GM19463 (cell line): ENCODE results near the gene NT5DC3.
"Not testable (repeated sequence)": the region's sequence is repeated elsewhere in the genome, so short reads cannot be mapped to it uniquely, and the experiment has no call there.

ENCODE experiments used
- ATAC-seq: cut with Tn5 transposase; IDR thresholded peaks from one replicate; pipeline ENCODE4 v1.9.1; 2021; ENCODE audit warnings: mild to moderate bottlenecking, moderate library complexity; ENCODE audit not compliant: unreplicated experiment

NT5DC3 gene

DNA sequence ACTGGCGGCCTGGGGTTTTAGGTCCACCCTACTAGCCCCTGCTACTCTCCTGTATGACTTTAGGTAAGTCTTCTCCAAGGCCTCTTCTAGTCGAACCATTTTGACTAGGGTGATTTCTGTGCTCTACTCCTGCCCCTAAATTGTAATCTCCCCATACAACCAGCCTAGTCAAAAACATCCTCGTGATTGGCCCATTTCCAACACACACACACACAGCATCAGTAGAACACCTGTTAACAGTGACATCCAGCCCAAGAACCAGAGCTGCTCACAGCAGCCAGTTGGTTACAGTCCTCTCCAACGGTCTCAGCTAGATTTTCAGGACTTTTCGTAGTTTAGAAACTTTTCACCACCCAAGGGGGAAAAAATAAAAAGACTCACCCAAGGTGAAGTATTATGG is 30.9 kb downstream of the NT5DC3 start:
- ATAC-seq = no peak

DNA sequence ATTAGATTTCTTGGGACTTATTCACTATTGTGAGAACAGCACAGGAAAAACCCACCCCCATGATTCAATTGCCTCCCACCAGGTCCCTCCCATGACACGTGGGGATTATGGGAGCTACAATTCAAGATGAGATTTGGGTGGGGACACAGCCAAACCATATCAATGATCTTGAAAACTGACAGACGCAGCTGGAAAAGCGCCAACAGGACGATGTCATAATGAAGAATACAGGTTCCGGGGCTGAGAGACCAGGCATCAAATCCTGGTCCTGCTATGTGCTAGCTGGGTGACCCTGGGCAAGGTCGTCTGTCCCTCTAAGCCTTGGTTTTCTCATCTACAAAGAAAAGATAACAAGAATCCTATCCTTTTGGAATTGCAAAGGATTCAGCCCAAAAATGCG is 31.4 kb downstream of the NT5DC3 start:
- ATAC-seq = not testable (repeated sequence)

DNA sequence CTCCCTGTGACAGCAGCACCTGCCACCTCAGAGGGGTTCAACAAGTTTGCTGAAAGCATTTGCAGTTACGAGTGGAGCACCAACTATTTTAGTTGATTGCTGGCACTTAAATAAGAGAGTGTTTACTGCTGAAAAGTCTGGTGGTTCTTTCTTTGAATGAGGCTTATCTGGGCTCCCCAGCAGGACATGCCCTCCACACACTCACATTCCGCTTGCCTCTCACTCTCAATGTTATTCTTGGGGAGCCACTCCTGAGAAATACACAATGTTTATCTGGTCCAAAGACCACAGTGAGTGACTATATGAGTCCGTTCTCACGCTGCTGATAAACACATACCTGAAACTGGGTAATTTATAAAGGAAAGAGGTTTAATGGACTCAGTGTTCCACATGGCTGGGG is 31.9 kb downstream of the NT5DC3 start:
- ATAC-seq = no peak

DNA sequence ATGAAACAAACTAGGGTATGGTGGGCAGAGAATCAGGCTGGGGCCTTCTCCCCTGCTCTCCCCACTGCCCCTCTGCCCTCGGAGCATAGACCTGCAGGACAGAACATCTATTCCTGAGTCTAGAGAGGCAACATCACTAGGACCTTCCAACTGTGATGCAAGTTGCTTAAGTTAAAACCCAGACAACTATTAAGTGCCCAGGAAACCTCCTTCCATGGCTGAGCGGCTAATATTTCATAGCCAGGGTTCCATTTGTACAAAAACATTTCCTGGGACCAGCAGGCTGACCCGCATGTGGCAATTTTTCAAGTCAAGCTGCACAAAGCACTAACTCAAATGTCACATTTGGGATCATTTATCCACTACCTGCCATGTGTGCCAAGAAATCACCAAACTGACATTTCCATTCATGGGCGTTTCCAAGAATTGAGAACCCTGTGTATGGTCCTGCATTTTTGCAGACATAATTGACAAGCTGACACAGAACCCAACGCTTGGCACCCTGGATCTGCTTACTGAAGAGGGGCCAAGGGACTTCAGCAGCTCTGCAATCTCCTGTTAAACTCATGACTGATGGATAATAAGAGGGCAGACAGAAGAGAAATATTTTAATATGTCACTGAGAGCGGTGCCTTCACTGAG is 32.7 kb downstream of the NT5DC3 start:
- no peak for ATAC-seq

DNA sequence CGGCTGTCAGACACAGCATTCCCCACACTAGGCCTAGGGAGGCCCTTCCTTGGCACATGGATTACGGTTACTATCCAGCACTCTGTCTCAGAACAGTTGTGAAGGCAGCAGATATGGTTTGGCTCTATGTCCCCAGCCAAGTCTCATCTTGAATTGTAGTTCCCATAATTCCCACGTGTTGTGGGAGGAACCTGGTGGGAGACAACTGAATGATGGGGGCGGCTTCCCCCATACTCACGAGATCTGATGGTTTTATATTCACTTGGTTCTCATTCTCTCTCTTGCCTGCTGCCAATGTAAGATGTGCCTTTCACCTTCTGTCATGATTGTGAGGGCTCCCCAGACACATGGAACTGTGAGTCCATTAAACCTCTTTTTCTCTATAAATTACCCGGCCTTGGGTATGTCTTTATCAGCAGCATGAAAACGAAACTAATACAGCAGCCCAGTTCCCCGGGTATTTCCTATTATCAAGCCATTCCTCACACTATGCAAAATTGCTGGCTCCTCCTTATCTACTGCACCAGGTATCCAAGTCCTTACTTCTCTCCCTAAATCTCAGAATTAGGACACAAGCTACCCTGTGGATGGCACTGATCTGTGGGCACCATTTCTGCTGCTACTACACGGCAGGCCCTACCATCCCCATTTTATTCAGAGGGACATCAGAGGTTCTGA is 33.3 kb downstream of the NT5DC3 start:
- ATAC-seq = no peak

DNA sequence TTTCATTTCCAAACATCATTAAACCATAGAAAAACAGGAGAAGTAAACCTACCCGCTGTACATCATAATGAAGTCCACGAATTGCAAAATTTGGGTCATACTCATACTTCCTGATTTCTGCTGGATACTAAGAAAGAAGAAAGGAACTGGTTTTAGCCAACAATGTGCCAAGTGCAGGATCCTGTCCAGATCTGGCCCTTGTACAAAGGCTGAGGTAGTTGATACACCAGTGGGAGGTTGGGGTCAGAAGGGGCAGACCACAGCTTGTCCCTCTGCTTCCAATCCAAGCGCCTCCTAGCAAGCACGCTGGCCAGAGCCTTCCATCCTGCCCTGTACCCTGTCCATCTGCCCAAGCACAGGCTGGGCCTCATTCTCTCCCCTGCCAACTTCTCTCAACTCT is 34.2 kb downstream of the NT5DC3 start:
- no peak for ATAC-seq

DNA sequence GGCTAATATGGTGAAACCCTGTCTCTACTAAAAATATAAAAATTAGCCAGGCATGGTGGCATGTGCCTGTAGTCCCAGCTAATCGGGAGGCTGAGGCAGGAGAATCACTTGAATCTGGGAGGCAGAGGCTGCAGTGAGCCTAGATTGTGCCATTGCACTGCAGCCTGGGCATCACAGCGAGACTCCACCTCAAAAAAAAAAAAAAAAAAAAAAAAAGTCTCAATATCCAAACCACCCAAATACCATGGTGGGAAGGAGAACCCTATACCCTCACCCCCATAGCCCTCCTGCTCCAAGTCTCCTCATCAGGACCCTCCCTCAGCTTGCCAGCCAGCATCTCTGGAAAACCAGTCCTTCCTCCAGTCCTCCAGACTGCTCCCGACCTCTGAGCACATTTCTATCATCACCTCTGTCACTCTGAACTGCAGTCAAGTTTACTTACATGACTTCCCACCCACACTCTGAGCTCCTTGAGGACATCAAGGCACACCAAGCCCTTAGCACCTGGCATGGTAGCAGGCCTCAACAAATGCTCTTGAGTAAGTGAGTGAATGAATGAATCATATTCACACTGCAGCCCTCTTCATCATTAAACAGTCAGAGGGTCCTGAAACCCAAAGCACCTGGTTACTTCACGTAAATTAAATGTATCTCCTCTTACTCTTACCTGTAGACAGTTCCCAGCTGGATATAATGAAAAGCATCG is 35.2 kb downstream of the NT5DC3 start:
- no peak for ATAC-seq

DNA sequence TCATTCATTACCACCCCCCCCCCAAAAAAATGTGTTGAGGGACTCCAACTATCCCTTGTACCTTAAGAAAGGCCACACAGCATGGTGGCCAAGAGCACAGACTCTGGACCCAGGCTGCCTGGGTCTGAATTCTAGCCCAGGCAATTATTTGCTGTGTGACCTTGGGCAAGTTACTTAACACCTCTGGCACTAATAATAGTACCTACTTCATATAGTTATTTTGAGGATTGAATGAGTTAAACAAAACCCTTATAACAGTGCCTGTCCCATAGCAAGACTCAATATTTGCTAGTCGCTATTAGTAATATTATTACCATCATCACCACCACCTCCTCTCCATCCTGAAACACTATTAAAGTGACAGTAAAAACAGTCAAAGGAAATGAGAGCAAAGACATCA is 37.2 kb downstream of the NT5DC3 start:
- no peak for ATAC-seq

DNA sequence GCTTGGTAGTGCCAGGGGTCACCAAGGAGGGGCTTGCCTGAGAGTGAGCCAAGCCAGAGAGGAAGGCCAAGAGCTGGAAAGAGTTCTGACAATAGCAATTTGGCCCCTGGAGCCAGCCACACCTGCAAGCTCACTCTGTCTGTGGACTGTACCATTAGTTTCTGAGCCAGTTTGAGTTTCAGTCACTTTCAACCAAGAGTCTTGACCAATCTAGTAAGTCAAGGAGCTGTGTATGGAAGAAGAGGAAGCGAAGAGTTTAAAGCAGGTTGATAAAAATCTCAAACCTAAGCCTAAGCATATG is 38.5 kb downstream of the NT5DC3 start:
- ATAC-seq = no peak

DNA sequence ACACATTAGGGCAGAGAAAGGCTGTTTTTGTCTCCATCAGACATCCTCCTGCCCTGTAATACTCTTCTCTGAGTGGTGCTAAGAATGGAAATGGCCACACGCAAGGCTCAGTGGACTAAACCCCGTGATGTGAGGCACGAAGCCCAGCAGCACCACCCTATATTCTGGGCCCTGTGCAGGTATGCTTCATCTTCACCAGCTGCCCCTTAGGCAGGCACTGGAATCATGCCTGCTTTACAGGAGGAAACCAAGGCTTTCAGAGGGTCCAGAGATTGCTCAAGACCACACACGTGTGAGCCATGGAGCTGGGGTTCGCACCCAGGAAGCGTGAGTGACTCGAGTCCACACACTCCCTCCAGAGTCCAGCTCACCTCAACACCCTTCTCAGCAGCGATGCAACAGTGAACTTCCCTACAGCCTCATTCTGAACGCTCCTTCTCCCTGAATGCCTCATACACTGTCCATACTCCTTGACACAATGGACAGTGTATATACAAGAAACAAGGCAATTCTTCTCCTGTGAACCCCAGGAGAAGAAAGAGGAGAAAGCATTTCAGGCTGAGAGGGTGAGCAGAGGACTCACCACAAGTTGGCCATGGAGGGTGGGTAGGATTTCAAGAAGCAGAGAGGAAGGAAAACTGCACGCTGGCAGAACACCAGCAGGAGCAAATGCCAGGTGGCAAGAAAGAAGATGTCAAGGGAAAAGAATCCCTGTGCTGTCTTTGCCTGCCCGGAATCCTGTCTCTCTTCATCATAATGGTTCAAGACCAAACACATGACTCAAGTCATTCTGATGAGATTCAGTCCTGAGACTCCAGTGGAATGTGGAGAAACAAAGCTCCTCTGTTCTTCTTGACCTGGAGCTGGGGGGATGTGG is 39.1 kb downstream of the NT5DC3 start:
- no peak for ATAC-seq

DNA sequence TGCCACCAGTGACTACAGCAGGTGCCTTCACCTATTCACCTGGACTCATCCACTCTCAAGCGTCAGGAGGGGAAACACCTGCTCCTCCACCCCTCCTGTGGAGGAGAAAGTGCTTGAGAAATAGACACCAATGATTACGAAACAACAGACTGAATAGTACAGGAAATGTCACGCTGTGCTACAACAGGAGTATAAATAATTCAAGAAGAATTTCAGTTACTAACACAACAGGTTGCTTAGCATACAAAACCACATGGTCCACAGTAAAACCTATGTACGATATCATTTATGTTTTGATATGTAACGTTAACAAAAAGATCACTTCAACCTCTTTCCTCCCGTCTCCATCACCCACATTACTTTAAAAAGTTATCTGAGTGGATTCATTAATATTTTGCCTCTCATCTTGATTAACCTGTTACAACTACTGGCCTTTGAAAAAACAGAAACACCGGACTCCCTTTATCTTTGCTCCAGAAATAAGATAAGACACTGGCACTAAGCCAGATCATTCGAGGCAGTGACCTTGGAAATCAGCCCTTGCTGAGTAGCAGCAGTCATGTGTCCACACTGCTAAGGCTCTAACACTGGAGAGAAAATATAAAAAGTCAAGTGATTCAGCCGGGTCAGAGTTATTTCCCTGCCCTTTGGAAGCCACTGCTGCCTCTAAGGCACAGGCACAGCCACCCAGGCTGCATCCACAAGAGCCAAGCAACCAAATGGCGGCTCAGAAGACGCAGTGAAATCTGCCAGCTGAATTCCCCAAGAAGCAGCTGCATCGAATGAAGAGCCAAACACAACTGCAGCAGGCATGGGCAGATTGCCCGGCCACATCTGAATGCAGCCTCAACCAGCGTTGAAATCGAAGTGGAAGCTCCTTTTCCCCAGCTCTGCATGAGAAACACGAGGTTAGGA is 40.9 kb downstream of the NT5DC3 start:
- no peak for ATAC-seq

DNA sequence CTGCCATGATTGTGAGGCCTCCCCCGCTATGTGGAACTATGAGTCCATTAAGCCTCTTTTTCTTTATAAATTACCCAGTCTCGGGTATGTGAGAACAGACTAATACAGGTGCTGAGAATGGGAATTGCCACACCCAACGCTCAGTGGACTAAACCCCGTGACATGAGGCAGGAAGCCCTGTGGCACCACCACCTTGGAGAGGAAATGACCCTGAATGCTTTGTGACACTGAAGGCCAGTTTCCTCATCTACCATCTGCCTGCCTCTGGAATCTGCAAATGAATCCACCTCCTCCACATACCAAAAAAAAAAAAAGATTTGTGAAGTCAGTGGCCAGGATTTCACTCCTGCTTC is 41.6 kb downstream of the NT5DC3 start:
- ATAC-seq = no peak

DNA sequence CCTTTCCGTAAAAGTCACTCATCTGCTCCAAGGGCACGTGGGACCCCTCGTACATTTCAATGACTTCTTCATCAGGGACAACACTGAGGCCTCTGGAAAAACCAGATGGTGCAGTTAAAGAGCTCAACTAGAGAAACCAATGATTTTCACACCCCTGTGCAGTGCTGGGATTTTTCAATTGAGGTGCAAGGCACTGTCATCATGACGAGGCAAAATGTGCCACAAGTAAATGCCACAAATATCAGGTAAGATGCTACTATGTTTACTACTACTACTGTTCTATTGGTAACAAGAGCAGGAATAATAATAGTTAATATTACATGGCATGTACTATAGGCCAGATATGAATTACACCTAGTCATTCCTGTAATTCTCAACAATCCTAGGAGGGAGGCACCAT is 42.4 kb downstream of the NT5DC3 start:
- ATAC-seq = no peak

DNA sequence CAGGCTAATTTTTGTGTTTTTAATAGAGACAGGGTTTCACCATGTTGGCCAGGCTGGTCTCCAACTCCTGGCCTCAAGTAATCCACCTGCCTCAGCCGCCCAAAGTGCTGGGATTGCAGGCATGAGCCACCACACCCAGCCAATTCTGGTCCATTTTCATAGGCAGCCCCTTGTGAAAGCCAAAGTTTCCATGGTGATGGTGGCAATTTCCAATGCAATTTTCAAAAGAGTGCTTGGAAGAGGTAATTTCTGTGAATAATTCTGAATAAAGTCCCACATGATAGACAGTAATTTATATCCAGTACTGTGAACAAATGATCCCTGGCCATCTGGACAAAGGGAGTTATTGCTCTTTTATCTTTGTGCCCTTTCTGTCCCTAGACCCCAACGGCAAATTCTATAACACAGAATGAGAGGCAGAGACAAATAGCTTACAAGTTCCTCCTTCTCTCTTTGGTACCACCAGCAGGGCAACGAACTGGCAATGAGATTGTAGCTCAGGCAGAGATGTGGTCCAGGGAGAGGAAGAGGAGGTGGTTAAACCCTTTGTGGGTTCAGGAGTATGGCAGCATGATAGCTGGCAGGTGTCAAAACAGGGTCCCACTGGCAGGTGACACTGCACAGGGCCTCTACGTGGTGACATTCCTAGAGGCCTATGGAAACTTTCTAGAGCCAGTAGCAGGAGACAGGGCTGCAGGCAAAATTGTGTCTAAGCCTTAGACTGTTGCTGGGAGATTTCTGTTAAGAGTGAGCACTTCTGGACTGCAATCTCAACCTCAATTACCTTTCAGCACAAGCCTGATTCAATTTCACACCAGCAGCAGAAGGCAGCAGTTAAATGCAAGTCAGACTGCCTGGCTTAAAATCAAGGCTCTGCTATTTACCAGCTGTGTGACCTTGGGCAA is 46.5 kb downstream of the NT5DC3 start:
- ATAC-seq = no peak

DNA sequence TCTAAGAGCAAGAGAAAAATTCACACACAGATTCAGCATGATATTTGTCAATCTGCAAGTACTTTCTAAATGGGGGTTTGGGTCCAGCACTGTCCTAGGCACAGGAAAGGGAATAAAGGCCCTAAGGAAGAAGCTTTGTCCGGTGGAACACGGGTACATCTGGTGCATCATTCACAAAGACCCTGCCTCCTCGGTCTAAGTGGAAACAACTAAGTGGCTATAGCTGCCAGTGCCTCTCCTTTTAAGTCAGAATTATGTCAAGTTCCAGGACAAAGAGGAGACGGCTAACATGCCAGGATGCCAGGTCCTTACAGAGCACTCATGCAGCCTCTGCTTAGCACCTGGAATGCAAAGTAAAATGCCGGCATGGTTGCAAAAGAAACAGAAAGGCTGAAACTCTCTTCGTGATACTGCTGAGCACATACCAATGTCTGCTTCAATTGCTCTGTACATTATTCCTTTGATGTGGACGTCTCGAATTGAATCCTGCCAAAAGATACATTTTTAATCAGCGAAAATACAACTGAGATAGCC is 47.5 kb downstream of the NT5DC3 start:
- no peak for ATAC-seq

DNA sequence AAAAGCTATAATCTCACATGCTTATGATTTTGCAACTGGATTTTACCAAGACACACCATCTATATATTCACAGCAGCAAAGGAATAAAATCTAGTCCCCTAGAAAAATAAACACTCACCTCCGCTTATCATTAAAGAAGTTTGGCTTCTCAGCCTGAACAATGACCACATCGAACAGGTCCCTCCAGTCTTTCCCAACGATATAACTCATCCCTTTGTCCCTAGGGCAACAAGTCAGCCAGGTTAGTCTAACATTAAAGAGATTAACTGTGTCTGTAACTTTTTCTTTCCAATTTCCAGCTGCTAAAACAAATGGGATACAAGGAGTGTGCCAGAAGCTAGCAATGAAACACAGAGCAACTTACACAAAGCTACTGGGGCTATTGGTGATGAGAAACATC is 48.0 kb downstream of the NT5DC3 start:
- ATAC-seq = no peak

DNA sequence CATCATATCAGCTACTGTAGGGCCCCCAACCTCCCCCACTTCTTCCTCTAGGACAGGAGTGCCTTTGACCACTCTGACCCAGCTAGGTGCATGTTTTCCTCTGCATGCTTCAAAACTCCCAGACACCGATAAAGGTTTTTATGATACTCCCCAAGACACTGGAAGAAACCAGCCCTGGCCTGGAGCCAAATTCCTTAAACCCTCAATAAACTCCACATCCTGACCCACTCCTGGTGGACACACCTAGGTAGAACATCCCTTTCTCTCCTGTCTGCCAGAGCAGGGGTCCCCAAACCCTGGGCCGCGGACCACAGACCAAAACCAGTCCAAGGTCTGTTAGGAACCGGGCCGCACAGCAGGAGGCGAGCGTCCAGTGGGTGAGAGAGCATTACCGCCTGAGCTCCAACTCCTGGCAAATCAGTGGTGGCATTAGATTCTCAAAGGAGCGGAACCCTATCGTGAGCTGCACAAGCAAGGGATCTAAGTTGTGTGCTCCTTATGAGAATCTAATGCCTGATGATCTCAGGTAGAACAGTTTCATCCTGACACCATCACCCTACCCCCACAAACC is 49.6 kb downstream of the NT5DC3 start:
- ATAC-seq = no peak

DNA sequence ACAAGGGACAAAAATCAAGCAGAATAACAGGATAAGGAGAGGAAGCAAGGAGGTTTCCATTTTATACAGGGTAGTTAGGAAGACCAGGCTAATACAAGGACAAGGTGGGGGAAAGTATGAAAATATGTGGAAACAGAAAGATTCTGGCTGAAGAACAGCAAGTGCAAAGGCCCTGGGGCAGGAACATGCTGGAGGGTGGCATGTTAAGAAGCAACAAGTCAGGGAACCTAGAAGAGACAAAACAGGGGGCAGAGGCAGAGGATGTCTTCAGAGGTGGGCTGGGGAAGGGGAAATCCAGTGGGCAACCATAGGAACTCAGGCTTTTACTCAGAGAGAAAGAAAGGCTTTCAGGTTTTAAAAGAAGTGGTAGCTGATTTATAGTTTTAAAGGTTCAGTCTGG is 54.8 kb downstream of the NT5DC3 start:
- ATAC-seq = no peak
